Liver (tissue), 9 donors: ENCODE results near the gene BATF. TPM values are rescaled to one million over a fixed set of nuclear protein-coding genes. Genes with fewer than 3 reads are reported as not detected.

Experiments used
- DNase-seq: peaks from one replicate; pipeline ENCODE4 v3.0.0-alpha.2; 2017; ENCODE audit warnings: low spot score
- H3K27ac ChIP-seq, 2 donors: one replicate each; pipeline ENCODE4 v1.7.0; 2013; ENCODE audit warnings: inconsistent platforms in 2 of 2, low read length in 2 of 2, control low read depth in 1 of 2, low read depth in 1 of 2, mild to moderate bottlenecking in 1 of 2
- H3K27me3 ChIP-seq, 4 donors: one replicate each; pipeline versions ENCODE4 v1.6.1 to v1.7.0; 2013; ENCODE audit warnings: low read length in 3 of 4, inconsistent platforms in 1 of 4, mild to moderate bottlenecking in 1 of 4, moderate library complexity in 1 of 4; ENCODE audit not compliant: control insufficient read depth in 4 of 4, insufficient read depth in 4 of 4
- H3K36me3 ChIP-seq, 4 donors: one replicate each; pipeline versions ENCODE4 v1.6.1 to v1.7.0; 2013; ENCODE audit warnings: low read length in 3 of 4, mild to moderate bottlenecking in 3 of 4, low read depth in 1 of 4, moderate library complexity in 1 of 4; ENCODE audit not compliant: control insufficient read depth in 4 of 4, insufficient read depth in 3 of 4
- H3K4me1 ChIP-seq, 4 donors: one replicate each; pipeline versions ENCODE4 v1.6.1 to v1.7.0; 2013; ENCODE audit warnings: low read length in 3 of 4, mild to moderate bottlenecking in 3 of 4, moderate library complexity in 1 of 4; ENCODE audit not compliant: control insufficient read depth in 4 of 4, insufficient read depth in 4 of 4
- H3K4me3 ChIP-seq, 3 donors: one replicate each; pipeline versions ENCODE4 v1.6.1 to v1.7.0; 2013; ENCODE audit warnings: low read length in 3 of 3, control low read depth in 1 of 3, low read depth in 1 of 3, mild to moderate bottlenecking in 1 of 3
- H3K9ac ChIP-seq, 2 donors: one replicate each; pipeline ENCODE4 v1.7.0; 2013; ENCODE audit warnings: low read length in 2 of 2, mild to moderate bottlenecking in 2 of 2, moderate library complexity in 2 of 2, control low read depth in 1 of 2, low read depth in 1 of 2
- H3K9me3 ChIP-seq, 4 donors: one replicate each; pipeline versions ENCODE4 v1.6.1 to v1.7.0; 2013; ENCODE audit warnings: low read length in 3 of 4; ENCODE audit not compliant: control insufficient read depth in 4 of 4
- ATF3 ChIP-seq: IDR thresholded peaks from 2 replicates; pipeline ENCODE4 v1.6.1; 2016; ENCODE audit warnings: antibody characterized with exemption
- EGR1 ChIP-seq, 2 donors: IDR thresholded peaks; 2 replicates each; pipeline ENCODE4 v1.6.1; 2016 to 2018; ENCODE audit warnings: antibody characterized with exemption in 2 of 2, low read depth in 2 of 2
- FOXA1 ChIP-seq: IDR thresholded peaks from 2 replicates; pipeline ENCODE4 v1.6.1; 2016; ENCODE audit warnings: antibody characterized with exemption
- FOXA2 ChIP-seq: IDR thresholded peaks from 2 replicates; pipeline ENCODE4 v1.6.1; 2016; ENCODE audit warnings: antibody characterized with exemption
- GABPA ChIP-seq, 2 donors: IDR thresholded peaks in 1 of 2; conservative IDR thresholded peaks in 1 of 2; 2 replicates each; pipeline ENCODE4 v1.6.1; 2016; ENCODE audit warnings: antibody characterized with exemption in 2 of 2, mild to moderate bottlenecking in 1 of 2, moderate library complexity in 1 of 2
- HNF4A ChIP-seq, 2 donors: conservative IDR thresholded peaks; 2 replicates each; pipeline ENCODE4 v1.6.1; 2016; ENCODE audit warnings: antibody characterized with exemption in 2 of 2, mild to moderate bottlenecking in 2 of 2
- HNF4G ChIP-seq: IDR thresholded peaks from 2 replicates; pipeline ENCODE4 v1.6.1; 2016; ENCODE audit warnings: antibody characterized with exemption
- JUND ChIP-seq, 2 donors: IDR thresholded peaks; 2 replicates each; pipeline ENCODE4 v1.6.1; 2016; ENCODE audit warnings: antibody characterized with exemption in 2 of 2
- NR2F2 ChIP-seq: IDR thresholded peaks from 2 replicates; pipeline ENCODE4 v1.6.1; 2016; ENCODE audit warnings: antibody characterized with exemption
- RAD21 ChIP-seq, 2 donors: IDR thresholded peaks; 2 replicates each; pipeline ENCODE4 v1.6.1; 2016; ENCODE audit warnings: antibody characterized with exemption in 2 of 2, mild to moderate bottlenecking in 2 of 2
- RXRA ChIP-seq, 2 donors: IDR thresholded peaks; 2 replicates each; pipeline ENCODE4 v1.6.1; 2017 to 2018; ENCODE audit warnings: antibody characterized with exemption in 2 of 2, mild to moderate bottlenecking in 1 of 2
- SP1 ChIP-seq: IDR thresholded peaks from 2 replicates; pipeline ENCODE4 v1.6.1; 2018; ENCODE audit warnings: antibody characterized with exemption, mild to moderate bottlenecking
- TAF1 ChIP-seq: conservative IDR thresholded peaks from 2 replicates; pipeline ENCODE4 v1.6.1; 2016; ENCODE audit warnings: antibody characterized with exemption, mild to moderate bottlenecking
- YY1 ChIP-seq: IDR thresholded peaks from 2 replicates; pipeline ENCODE4 v1.6.1; 2016; ENCODE audit warnings: antibody characterized with exemption, mild to moderate bottlenecking
- ZBTB33 ChIP-seq: IDR thresholded peaks from 2 replicates; pipeline ENCODE4 v1.6.1; 2016; ENCODE audit warnings: antibody characterized with exemption
- WGBS: extraction: QIAGEN DNeasy Blood & Tissue Kit; methylation state at CpG from one replicate; pipeline ENCODE4 v1.1.7; 2013; 5-methylcytosine and 5-hydroxymethylcytosine counted together
- polyA plus RNA-seq, 2 donors: library from polyadenylated mRNA; stranded (reverse) in 1 of 2; unstranded in 1 of 2; fragments of 200-250 nt in 1 of 2; fragments of >200 nt in 1 of 2; fragmentation: Nextera tagmentation in 1 of 2; extraction: Ambion mirVana in 1 of 2; gene quantifications; one replicate each; pipeline versions ENCODE4 v1.2.1 to v1.2.3, GENCODE V29; 2013 to 2015
- total RNA-seq, 2 donors: library from RNA; depleted of rRNA; stranded (reverse); fragments of >200 nt; gene quantifications; one replicate each; pipeline ENCODE4 v1.2.3, GENCODE V29; 2014
- TF ChIP-seq, protein P1 (sequence below): fragments of 150-350 bp; IDR thresholded peaks from 2 replicates; pipeline ENCODE4 v1.5.1; 2017; ENCODE audit warnings: improper control_type of control experiment, low read depth, low read length; ENCODE audit not compliant: missing input control
- TF ChIP-seq, protein P2 (sequence below): IDR thresholded peaks from 2 replicates; pipeline ENCODE4 v1.6.1; 2016; ENCODE audit warnings: antibody characterized with exemption, mild to moderate bottlenecking
- TF ChIP-seq, protein P3 (sequence below): IDR thresholded peaks from 2 replicates; pipeline ENCODE4 v1.6.1; 2016; ENCODE audit warnings: antibody characterized with exemption
- donor health status: healthy.
- donor health status: healthy.
- donor health status: healthy.
- donor health status: healthy.
- donor health status: healthy.

The BATF gene
- total and polyA plus RNA-seq, 4 donors: 0.77 to 2.1 (median 1.0) TPM

GRCh38 chr14:75492832-75493591 is 29.3 kb upstream of the BATF start:
- H3K9ac ChIP-seq: no peak overlapping the region
- H3K27ac ChIP-seq: no peak overlapping the region
- H3K27me3 ChIP-seq: no peaks in the 10 kb centered on the region
- H3K4me1 ChIP-seq: no peaks in the 10 kb centered on the region
- no peaks in the 10 kb centered on the region for H3K9me3 ChIP-seq
- WGBS: 93% methylated on average over 9 of the region's 9 CpGs
- TF ChIP-seq FOXA2 (no peak), RAD21 (IDR thresholded peaks at IDR 0.05) (no peak), ZBTB33 (no peak), SP1 (no peak), ATF3 (no peak)
- TF ChIP-seq, protein P1, sequence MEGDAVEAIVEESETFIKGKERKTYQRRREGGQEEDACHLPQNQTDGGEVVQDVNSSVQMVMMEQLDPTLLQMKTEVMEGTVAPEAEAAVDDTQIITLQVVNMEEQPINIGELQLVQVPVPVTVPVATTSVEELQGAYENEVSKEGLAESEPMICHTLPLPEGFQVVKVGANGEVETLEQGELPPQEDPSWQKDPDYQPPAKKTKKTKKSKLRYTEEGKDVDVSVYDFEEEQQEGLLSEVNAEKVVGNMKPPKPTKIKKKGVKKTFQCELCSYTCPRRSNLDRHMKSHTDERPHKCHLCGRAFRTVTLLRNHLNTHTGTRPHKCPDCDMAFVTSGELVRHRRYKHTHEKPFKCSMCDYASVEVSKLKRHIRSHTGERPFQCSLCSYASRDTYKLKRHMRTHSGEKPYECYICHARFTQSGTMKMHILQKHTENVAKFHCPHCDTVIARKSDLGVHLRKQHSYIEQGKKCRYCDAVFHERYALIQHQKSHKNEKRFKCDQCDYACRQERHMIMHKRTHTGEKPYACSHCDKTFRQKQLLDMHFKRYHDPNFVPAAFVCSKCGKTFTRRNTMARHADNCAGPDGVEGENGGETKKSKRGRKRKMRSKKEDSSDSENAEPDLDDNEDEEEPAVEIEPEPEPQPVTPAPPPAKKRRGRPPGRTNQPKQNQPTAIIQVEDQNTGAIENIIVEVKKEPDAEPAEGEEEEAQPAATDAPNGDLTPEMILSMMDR: no peak
- no peaks in the 10 kb centered on the region for H3K36me3 ChIP-seq
- DNase-seq: no peak
- no peak overlapping the region for H3K4me3 ChIP-seq

GRCh38 chr14:75493592-75494087 is 28.6 kb upstream of the BATF start:
- TF ChIP-seq JUND (IDR thresholded peaks at IDR 0.05): no peak
- TF ChIP-seq EGR1 (IDR thresholded peaks at IDR 0.05; ENCODE audit: low read depth in 2 of 2): no peak
- TF ChIP-seq, protein P1: no peak
- no peak for TF ChIP-seq RXRA (IDR thresholded peaks at IDR 0.05)
- TF ChIP-seq, protein P2, sequence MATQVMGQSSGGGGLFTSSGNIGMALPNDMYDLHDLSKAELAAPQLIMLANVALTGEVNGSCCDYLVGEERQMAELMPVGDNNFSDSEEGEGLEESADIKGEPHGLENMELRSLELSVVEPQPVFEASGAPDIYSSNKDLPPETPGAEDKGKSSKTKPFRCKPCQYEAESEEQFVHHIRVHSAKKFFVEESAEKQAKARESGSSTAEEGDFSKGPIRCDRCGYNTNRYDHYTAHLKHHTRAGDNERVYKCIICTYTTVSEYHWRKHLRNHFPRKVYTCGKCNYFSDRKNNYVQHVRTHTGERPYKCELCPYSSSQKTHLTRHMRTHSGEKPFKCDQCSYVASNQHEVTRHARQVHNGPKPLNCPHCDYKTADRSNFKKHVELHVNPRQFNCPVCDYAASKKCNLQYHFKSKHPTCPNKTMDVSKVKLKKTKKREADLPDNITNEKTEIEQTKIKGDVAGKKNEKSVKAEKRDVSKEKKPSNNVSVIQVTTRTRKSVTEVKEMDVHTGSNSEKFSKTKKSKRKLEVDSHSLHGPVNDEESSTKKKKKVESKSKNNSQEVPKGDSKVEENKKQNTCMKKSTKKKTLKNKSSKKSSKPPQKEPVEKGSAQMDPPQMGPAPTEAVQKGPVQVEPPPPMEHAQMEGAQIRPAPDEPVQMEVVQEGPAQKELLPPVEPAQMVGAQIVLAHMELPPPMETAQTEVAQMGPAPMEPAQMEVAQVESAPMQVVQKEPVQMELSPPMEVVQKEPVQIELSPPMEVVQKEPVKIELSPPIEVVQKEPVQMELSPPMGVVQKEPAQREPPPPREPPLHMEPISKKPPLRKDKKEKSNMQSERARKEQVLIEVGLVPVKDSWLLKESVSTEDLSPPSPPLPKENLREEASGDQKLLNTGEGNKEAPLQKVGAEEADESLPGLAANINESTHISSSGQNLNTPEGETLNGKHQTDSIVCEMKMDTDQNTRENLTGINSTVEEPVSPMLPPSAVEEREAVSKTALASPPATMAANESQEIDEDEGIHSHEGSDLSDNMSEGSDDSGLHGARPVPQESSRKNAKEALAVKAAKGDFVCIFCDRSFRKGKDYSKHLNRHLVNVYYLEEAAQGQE: no peak
- no peak for TF ChIP-seq ATF3
- no peak for TF ChIP-seq NR2F2
- no peak for TF ChIP-seq TAF1
- no peak for TF ChIP-seq ZBTB33
- TF ChIP-seq YY1: no peak
- TF ChIP-seq, protein P3, sequence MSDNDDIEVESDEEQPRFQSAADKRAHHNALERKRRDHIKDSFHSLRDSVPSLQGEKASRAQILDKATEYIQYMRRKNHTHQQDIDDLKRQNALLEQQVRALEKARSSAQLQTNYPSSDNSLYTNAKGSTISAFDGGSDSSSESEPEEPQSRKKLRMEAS: no peak
- TF ChIP-seq FOXA1: no peak
- TF ChIP-seq HNF4G: no peak
- no peak for TF ChIP-seq SP1
- TF ChIP-seq HNF4A (conservative IDR thresholded peaks at IDR 0.05): no peak
- TF ChIP-seq FOXA2: no peak
- no peak for TF ChIP-seq RAD21 (IDR thresholded peaks at IDR 0.05)
- no peak for TF ChIP-seq GABPA (IDR thresholded peaks at IDR 0.05 in 1 of 2, conservative IDR thresholded peaks at IDR 0.05 in 1 of 2)
- WGBS: 83% methylated on average over 8 of the region's 8 CpGs
- H3K4me1 ChIP-seq: no peaks in the 10 kb centered on the region
- no peaks in the 10 kb centered on the region for H3K36me3 ChIP-seq
- no peak overlapping the region for H3K4me3 ChIP-seq
- H3K9ac ChIP-seq: no peak overlapping the region
- no peaks in the 10 kb centered on the region for H3K9me3 ChIP-seq
- no peak overlapping the region for H3K27ac ChIP-seq
- no peak for DNase-seq
- no peaks in the 10 kb centered on the region for H3K27me3 ChIP-seq
